ENCODE data around the gene RAPGEF1. TPM values are rescaled to one million over a fixed set of nuclear protein-coding genes. Genes with fewer than 3 reads are reported as not detected.
"Not testable (repeated sequence)": the region's sequence is repeated elsewhere in the genome, so short reads cannot be mapped to it uniquely, and the experiment has no call there.

The RAPGEF1 gene
- total RNA-seq, 1 experiment from 2014 or later = 61.5 TPM

GRCh38 chr9:131666774-131667173 is 73.1 kb downstream of the RAPGEF1 start:
- H3K4me1 ChIP-seq (ENCODE audit: insufficient read depth, low read length, poor library complexity, severe bottlenecking) = peaks cover 30% of the 10 kb centered on the region
- CTCF ChIA-PET = no interaction called here
- no peak overlapping the region for H3K4me3 ChIP-seq (ENCODE audit: low read depth, low read length, poor library complexity, severe bottlenecking)
- intact Hi-C loops (cut with micrococcal nuclease; ENCODE audit: unreplicated experiment) = no loop called here
- no peak for DNase-seq (ENCODE audit: low spot score)
- no TSS peak for BruUV-seq (replicated peaks)
- no peaks in the 10 kb centered on the region for H3K27me3 ChIP-seq (replicated peaks; ENCODE audit: insufficient read depth, low read depth, low read length, poor library complexity)
- H3K36me3 ChIP-seq (ENCODE audit: insufficient read depth, low read length, poor library complexity, severe bottlenecking) = no peaks in the 10 kb centered on the region
- TF ChIP-seq CTCF (conservative IDR thresholded peaks at IDR 0.05; ENCODE audit: low read depth, low read length) = no peak
- no peak for TF ChIP-seq EZH2 (IDR thresholded peaks at IDR 0.05; ENCODE audit: borderline replicate concordance, low read depth, low read length, poor library complexity, severe bottlenecking)
- H3K9me3 ChIP-seq (ENCODE audit: low read depth, low read length, poor library complexity, severe bottlenecking) = no peaks in the 10 kb centered on the region
- H3K27ac ChIP-seq (ENCODE audit: low read depth, low read length, poor library complexity, severe bottlenecking) = no peak overlapping the region
- POLR2A ChIA-PET (ENCODE audit: low non-redundant PET) = no interaction called here

GRCh38 chr9:131666029-131666428 is 73.8 kb downstream of the RAPGEF1 start:
- H3K4me3 ChIP-seq (ENCODE audit: low read depth, low read length, poor library complexity, severe bottlenecking) = no peak overlapping the region
- CTCF ChIA-PET = no interaction called here
- no peaks in the 10 kb centered on the region for H3K36me3 ChIP-seq (ENCODE audit: insufficient read depth, low read length, poor library complexity, severe bottlenecking)
- H3K9me3 ChIP-seq (ENCODE audit: low read depth, low read length, poor library complexity, severe bottlenecking) = no peaks in the 10 kb centered on the region
- H3K4me1 ChIP-seq (ENCODE audit: insufficient read depth, low read length, poor library complexity, severe bottlenecking) = peaks cover 24% of the 10 kb centered on the region
- DNase-seq (ENCODE audit: low spot score) = no peak
- POLR2A ChIA-PET (ENCODE audit: low non-redundant PET) = no interaction called here
- intact Hi-C loops (cut with micrococcal nuclease; ENCODE audit: unreplicated experiment) = no loop called here
- no TSS peak for BruUV-seq (replicated peaks)
- no peaks in the 10 kb centered on the region for H3K27me3 ChIP-seq (replicated peaks; ENCODE audit: insufficient read depth, low read depth, low read length, poor library complexity)
- no peak for TF ChIP-seq CTCF (conservative IDR thresholded peaks at IDR 0.05; ENCODE audit: low read depth, low read length)
- TF ChIP-seq EZH2 (IDR thresholded peaks at IDR 0.05; ENCODE audit: borderline replicate concordance, low read depth, low read length, poor library complexity, severe bottlenecking) = no peak
- H3K27ac ChIP-seq (ENCODE audit: low read depth, low read length, poor library complexity, severe bottlenecking) = no peak overlapping the region

GRCh38 chr9:131663288-131663687 is 76.6 kb downstream of the RAPGEF1 start:
- Histone ChIP-seq H3K4me3 (ENCODE audit: low read depth, low read length, poor library complexity, severe bottlenecking) (no peak overlapping the region), H3K27me3 (replicated peaks; ENCODE audit: insufficient read depth, low read depth, low read length, poor library complexity) (no peaks in the 10 kb centered on the region), H3K4me1 (ENCODE audit: insufficient read depth, low read length, poor library complexity, severe bottlenecking) (peaks cover 6% of the 10 kb centered on the region), H3K9me3 (ENCODE audit: low read depth, low read length, poor library complexity, severe bottlenecking) (no peaks in the 10 kb centered on the region), H3K36me3 (ENCODE audit: insufficient read depth, low read length, poor library complexity, severe bottlenecking) (no peaks in the 10 kb centered on the region), H3K27ac (ENCODE audit: low read depth, low read length, poor library complexity, severe bottlenecking) (no peak overlapping the region)
- DNase-seq (ENCODE audit: low spot score) = no peak
- POLR2A ChIA-PET (ENCODE audit: low non-redundant PET) = no interaction called here
- TF ChIP-seq EZH2 (IDR thresholded peaks at IDR 0.05; ENCODE audit: borderline replicate concordance, low read depth, low read length, poor library complexity, severe bottlenecking) = no peak
- no peak for TF ChIP-seq CTCF (conservative IDR thresholded peaks at IDR 0.05; ENCODE audit: low read depth, low read length)
- intact Hi-C loops (cut with micrococcal nuclease; ENCODE audit: unreplicated experiment) = no loop called here
- CTCF ChIA-PET = no interaction called here
- BruUV-seq (replicated peaks) = no TSS peak

- H3K27ac ChIP-seq (ENCODE audit: low read depth, low read length, poor library complexity, severe bottlenecking); H3K4me1 ChIP-seq (ENCODE audit: insufficient read depth, low read length, poor library complexity, severe bottlenecking); H3K9me3 ChIP-seq (ENCODE audit: low read depth, low read length, poor library complexity, severe bottlenecking); BruUV-seq (replicated peaks); intact Hi-C loops (cut with micrococcal nuclease; ENCODE audit: unreplicated experiment); H3K4me3 ChIP-seq (ENCODE audit: low read depth, low read length, poor library complexity, severe bottlenecking); H3K36me3 ChIP-seq (ENCODE audit: insufficient read depth, low read length, poor library complexity, severe bottlenecking); H3K27me3 ChIP-seq (replicated peaks; ENCODE audit: insufficient read depth, low read depth, low read length, poor library complexity); POLR2A ChIA-PET (ENCODE audit: low non-redundant PET); DNase-seq (ENCODE audit: low spot score): not testable (repeated sequence)
- CTCF ChIA-PET = interaction anchor here (0.6 kb wide), 1 partner anchor 869 kb away, joined by 4 read pairs; no protein-coding TSS in a partner anchor
Measured at GRCh38 chr9:131662289-131662621, 77.6 kb downstream of the RAPGEF1 start.

Data from A673 (cell line).